DOHH2 (cell line): Measurements from ENCODE around the gene ATXN2.

Source experiments
- H3F3A ChIP-seq: fragments of 200-600 bp; sonication (generic), shearing (Covaris generic); 2 replicates; pipeline ENCODE4 v1.6.0; 2016; ENCODE audit warnings: antibody characterized with exemption, mild to moderate bottlenecking; ENCODE audit not compliant: control insufficient read depth, insufficient read depth
- H3K27ac ChIP-seq: fragments of 200-600 bp; sonication (generic); 2 replicates; pipeline ENCODE4 v1.5.1; 2014; ENCODE audit warnings: low read depth, mild to moderate bottlenecking, low read length, moderate library complexity
- H3K27me3 ChIP-seq: fragments of 200-600 bp; sonication (generic); 2 replicates; pipeline ENCODE4 v1.6.1; 2014; ENCODE audit warnings: mild to moderate bottlenecking, low read length, mixed read lengths; ENCODE audit not compliant: control insufficient read depth
- H3K36me3 ChIP-seq: fragments of 200-600 bp; sonication (generic); 2 replicates; pipeline ENCODE4 v1.6.1; 2014; ENCODE audit warnings: mild to moderate bottlenecking, low read length, moderate library complexity, mixed read lengths; ENCODE audit not compliant: control insufficient read depth
- H3K4me1 ChIP-seq: fragments of 200-600 bp; sonication (generic); 2 replicates; pipeline ENCODE4 v1.6.1; 2014; ENCODE audit warnings: mild to moderate bottlenecking, low read length, mixed read lengths; ENCODE audit not compliant: control insufficient read depth
- H3K4me2 ChIP-seq: fragments of 200-600 bp; sonication (generic); 2 replicates; pipeline ENCODE4 v1.6.0; 2014; ENCODE audit warnings: mild to moderate bottlenecking, low read length, moderate library complexity
- H3K4me3 ChIP-seq: fragments of 200-600 bp; sonication (generic); 2 replicates; pipeline ENCODE4 v1.5.1; 2014; ENCODE audit warnings: mild to moderate bottlenecking, low read length, mixed read lengths
- H3K79me2 ChIP-seq: fragments of 200-600 bp; sonication (generic); 2 replicates; pipeline ENCODE4 v1.6.1; 2014; ENCODE audit warnings: mild to moderate bottlenecking, low read length, mixed read lengths; ENCODE audit not compliant: control insufficient read depth
- H3K9me2 ChIP-seq: fragments of 200-600 bp; sonication (generic); replicated peaks from 2 replicates; pipeline ENCODE4 v1.6.1; 2014; ENCODE audit warnings: mild to moderate bottlenecking, low read length, mixed read lengths; ENCODE audit not compliant: control insufficient read depth
- H3K9me3 ChIP-seq: fragments of 200-600 bp; sonication (generic); 2 replicates; pipeline ENCODE4 v1.6.1; 2014; ENCODE audit warnings: antibody characterized with exemption, low read length, mixed read lengths; ENCODE audit not compliant: control insufficient read depth, insufficient read depth
- H4K20me1 ChIP-seq: fragments of 200-600 bp; sonication (generic); 2 replicates; pipeline ENCODE4 v1.6.0; 2014; ENCODE audit warnings: low read depth, mild to moderate bottlenecking, antibody characterized with exemption, low read length, moderate library complexity; ENCODE audit not compliant: control insufficient read depth, insufficient read depth
- CTCF ChIP-seq: fragments of 200-600 bp; sonication (generic); IDR thresholded peaks from one replicate; pipeline ENCODE4 v1.5.1; 2014; ENCODE audit warnings: antibody characterized with exemption, mild to moderate bottlenecking, low read depth, low read length; ENCODE audit not compliant: poor library complexity, severe bottlenecking
- EZH2phosphoT487 ChIP-seq: fragments of 200-600 bp; sonication (generic); IDR thresholded peaks from 2 replicates; pipeline ENCODE4 v1.6.1; 2017; ENCODE audit warnings: borderline replicate concordance, mild to moderate bottlenecking, antibody characterized with exemption, low read length, moderate library complexity, mixed read lengths

Gene ATXN2

GRCh38 chr12:111578971-111579340 lies 20.2 kb downstream of the ATXN2 start:
- H3F3A ChIP-seq, result no peaks in the 10 kb centered on the region
- H3K27ac ChIP-seq, result no peak overlapping the region
- H4K20me1 ChIP-seq, result 0 out of 2 replicates have a peak, but pooled peaks cover 3% of the 10 kb centered on the region
- no peak for TF ChIP-seq CTCF
- TF ChIP-seq EZH2phosphoT487, result no peak
- H3K9me2 ChIP-seq, result no peaks in the 10 kb centered on the region
- H3K36me3 ChIP-seq, result peaks cover 21% of the 10 kb centered on the region
- H3K4me2 ChIP-seq, result peak overlapping the region; percentile 34
- no peaks in the 10 kb centered on the region for H3K27me3 ChIP-seq
- no peak overlapping the region for H3K4me3 ChIP-seq
- peaks cover 26% of the 10 kb centered on the region for H3K4me1 ChIP-seq
- H3K79me2 ChIP-seq, result peaks cover 94% of the 10 kb centered on the region
- H3K9me3 ChIP-seq, result no peaks in the 10 kb centered on the region

- H3K27ac ChIP-seq, result no peak overlapping the region
- H3K4me2 ChIP-seq, result peak overlapping the region; percentile 34
- no peak for TF ChIP-seq CTCF
- H3K9me2 ChIP-seq, result no peaks in the 10 kb centered on the region
- H3K79me2 ChIP-seq, result peaks cover 92% of the 10 kb centered on the region
- H3K27me3 ChIP-seq, result no peaks in the 10 kb centered on the region
- peaks cover 21% of the 10 kb centered on the region for H3K36me3 ChIP-seq
- peaks cover 26% of the 10 kb centered on the region for H3K4me1 ChIP-seq
- 0 out of 2 replicates have a peak, but pooled peaks cover 3% of the 10 kb centered on the region for H4K20me1 ChIP-seq
- no peaks in the 10 kb centered on the region for H3F3A ChIP-seq
- H3K9me3 ChIP-seq, result no peaks in the 10 kb centered on the region
- no peak overlapping the region for H3K4me3 ChIP-seq
These were observed 20.7 kb downstream of the ATXN2 start for GRCh38 chr12:111578276-111578970.

- Histone ChIP-seq H4K20me1 (peaks cover 11% of the 10 kb centered on the region; the same call in 1 of the 2 replicates), H3K4me2 (no peak overlapping the region), H3K9me2 (no peaks in the 10 kb centered on the region), H3K36me3 (peaks cover 20% of the 10 kb centered on the region), H3K9me3 (no peaks in the 10 kb centered on the region), H3K27me3 (no peaks in the 10 kb centered on the region), H3K79me2 (peaks cover 92% of the 10 kb centered on the region), H3K4me1 (peaks cover 19% of the 10 kb centered on the region), H3K27ac (no peak overlapping the region), H3K4me3 (no peak overlapping the region), H3F3A (no peaks in the 10 kb centered on the region)
- no peak for TF ChIP-seq CTCF
These were observed 24.2 kb downstream of the ATXN2 start for GRCh38 chr12:111574797-111575443.
